NCI-H1694 treated with DMSO at 0.1 percent for 48 hours (cell line): ENCODE data around the gene GNRHR.

Experiments
- DNase-seq: peaks from one replicate; lab custom pipeline; 2025; lab: John Stamatoyannopoulos, UW

Gene GNRHR

GRCh38 chr4:67700116-67700737 lies 54.0 kb downstream of the GNRHR start:
- DNase-seq: peak; percentile 29

DNA sequence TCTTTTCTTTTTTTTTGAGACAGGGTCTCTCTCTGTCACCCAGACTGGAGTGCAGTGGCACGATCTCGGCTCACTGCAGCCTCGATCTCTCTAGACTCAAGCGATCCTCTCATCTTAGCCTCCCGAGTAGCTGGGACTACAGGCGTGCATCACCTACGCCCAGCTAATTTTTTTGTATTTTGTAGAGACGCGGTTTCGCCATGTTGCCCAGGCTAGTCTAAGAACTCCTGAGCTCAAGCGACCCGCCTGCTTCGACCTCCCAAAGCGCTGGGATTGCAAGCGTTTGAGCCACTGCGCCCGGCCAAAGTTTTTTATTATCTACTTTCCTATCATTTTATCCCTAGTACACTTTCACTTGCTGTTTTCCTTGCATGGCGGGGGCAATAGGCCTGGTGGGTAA lies 54.6 kb downstream of the GNRHR start:
- DNase-seq: no peak

DNA sequence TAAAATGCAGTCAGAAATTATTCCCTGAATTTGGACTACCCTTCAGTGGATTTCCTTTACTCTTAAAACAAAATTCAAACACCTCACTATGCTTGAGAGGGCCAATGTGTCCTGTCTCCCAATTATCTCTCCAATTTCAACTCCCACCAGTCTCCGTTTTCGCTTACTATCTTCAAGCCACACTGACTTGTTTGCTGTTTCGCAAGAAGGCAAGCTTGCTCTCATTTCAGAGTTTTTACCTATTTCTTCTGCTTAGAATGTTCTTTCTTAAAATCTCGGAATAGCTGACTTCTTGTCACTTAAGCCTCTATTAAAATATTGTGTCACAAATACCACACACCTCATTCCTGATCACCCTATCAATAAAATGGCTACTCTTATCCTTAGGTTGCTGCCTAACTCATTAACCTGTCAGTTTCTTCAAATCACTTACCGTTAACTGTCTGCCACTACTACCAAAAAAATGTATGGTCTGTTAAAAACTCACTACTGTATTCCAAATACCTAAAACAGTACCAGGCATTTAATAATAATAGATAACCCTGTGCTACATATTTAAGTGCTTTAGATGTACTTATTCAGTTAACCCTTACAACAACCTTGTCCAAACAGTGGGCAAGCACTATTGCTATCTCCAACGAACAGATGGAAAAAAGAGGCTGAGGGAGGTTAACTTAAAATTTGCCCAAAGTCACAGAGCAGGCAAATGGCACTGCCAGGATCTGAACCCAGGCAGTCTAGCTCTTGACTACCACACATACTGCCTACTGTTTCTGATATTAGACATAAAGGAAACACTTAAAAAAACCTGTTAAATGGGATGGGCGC lies 56.1 kb downstream of the GNRHR start:
- DNase-seq: no peak

GRCh38 chr4:67696061-67696460 lies 58.1 kb downstream of the GNRHR start:
- no peak for DNase-seq

GRCh38 chr4:67694662-67695061 lies 59.5 kb downstream of the GNRHR start:
- DNase-seq: no peak

DNA sequence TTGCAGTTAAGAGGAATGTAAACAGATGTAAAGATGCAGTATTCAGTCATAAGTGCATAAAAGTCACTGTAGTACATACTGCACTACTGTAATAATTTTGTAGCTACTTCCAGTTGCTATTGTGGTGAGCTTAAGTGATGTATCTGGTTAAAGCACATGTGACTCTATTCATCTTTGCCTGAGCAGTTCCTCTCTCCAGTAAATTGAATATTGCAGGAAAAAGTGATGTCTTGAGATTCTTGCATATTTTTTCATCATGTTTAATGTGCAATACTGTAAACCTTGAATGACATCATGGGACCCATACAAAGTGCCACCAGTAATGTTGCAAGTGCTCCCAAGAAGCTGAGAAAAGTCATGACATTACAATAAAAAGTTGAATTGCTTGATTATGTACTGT lies 62.9 kb downstream of the GNRHR start:
- no peak for DNase-seq
